ENCODE data around the gene ZNF507. TPM values are rescaled to one million over a fixed set of nuclear protein-coding genes. Genes with fewer than 3 reads are reported as not detected.

ZNF507 gene
- total and polyA plus RNA-seq, 4 donors: 2.9 to 14.1 (median 7.1) TPM

DNA sequence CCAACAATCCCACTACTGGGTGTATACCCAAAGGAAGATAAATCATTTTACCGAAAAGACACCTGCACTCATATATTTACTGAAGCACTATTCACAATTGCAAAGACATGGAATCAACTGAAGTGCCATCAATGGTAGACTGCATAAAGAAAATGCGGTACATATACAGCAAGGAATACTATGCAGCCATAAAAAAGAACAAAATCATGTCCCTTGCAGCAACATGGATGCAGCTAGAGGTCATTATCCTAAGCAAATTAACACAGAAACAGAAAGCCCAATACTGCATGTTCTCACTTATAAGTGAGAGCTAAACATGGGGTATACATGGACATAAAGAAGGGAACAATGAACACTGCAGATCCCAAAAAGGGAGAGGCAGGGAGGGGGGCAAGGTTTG, 2.7 kb upstream of the ZNF507 start:
- DNase-seq (ENCODE audit: low spot score): no peak
- Histone ChIP-seq H3K9me3 (ENCODE audit: control insufficient read depth in 4 of 4, low read length in 3 of 4) (no peaks in the 10 kb centered on the region), H3K27me3 (ENCODE audit: control insufficient read depth in 4 of 4, insufficient read depth in 4 of 4, low read length in 3 of 4) (no peaks in the 10 kb centered on the region), H3K4me1 (ENCODE audit: control insufficient read depth in 4 of 4, insufficient read depth in 4 of 4, low read length in 3 of 4) (peaks cover 5 to 18% (median 16%) of the 10 kb centered on the region in 4 donors), H3K36me3 (ENCODE audit: control insufficient read depth in 4 of 4, insufficient read depth in 3 of 4, low read depth in 1 of 4, low read length in 3 of 4) (no peaks in the 10 kb centered on the region), H3K27ac (ENCODE audit: low read depth in 1 of 2, low read length in 2 of 2) (no peak overlapping the region), H3K4me3 (ENCODE audit: low read depth in 1 of 3, low read length in 3 of 3) (no peak overlapping the region), H3K9ac (ENCODE audit: low read depth in 1 of 2, low read length in 2 of 2) (no peak overlapping the region)
- 97% methylated on average over 2 of the region's 2 CpGs for WGBS
- TF ChIP-seq, protein P1, sequence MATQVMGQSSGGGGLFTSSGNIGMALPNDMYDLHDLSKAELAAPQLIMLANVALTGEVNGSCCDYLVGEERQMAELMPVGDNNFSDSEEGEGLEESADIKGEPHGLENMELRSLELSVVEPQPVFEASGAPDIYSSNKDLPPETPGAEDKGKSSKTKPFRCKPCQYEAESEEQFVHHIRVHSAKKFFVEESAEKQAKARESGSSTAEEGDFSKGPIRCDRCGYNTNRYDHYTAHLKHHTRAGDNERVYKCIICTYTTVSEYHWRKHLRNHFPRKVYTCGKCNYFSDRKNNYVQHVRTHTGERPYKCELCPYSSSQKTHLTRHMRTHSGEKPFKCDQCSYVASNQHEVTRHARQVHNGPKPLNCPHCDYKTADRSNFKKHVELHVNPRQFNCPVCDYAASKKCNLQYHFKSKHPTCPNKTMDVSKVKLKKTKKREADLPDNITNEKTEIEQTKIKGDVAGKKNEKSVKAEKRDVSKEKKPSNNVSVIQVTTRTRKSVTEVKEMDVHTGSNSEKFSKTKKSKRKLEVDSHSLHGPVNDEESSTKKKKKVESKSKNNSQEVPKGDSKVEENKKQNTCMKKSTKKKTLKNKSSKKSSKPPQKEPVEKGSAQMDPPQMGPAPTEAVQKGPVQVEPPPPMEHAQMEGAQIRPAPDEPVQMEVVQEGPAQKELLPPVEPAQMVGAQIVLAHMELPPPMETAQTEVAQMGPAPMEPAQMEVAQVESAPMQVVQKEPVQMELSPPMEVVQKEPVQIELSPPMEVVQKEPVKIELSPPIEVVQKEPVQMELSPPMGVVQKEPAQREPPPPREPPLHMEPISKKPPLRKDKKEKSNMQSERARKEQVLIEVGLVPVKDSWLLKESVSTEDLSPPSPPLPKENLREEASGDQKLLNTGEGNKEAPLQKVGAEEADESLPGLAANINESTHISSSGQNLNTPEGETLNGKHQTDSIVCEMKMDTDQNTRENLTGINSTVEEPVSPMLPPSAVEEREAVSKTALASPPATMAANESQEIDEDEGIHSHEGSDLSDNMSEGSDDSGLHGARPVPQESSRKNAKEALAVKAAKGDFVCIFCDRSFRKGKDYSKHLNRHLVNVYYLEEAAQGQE (IDR thresholded peaks at IDR 0.05): no peak
- no peak for TF ChIP-seq HNF4G (IDR thresholded peaks at IDR 0.05)
- TF ChIP-seq RAD21 (IDR thresholded peaks at IDR 0.05): no peak
- no peak for TF ChIP-seq GABPA (IDR thresholded peaks at IDR 0.05 in 1 of 2, conservative IDR thresholded peaks at IDR 0.05 in 1 of 2)
- no peak for TF ChIP-seq SP1 (IDR thresholded peaks at IDR 0.05)
- TF ChIP-seq FOXA1 (IDR thresholded peaks at IDR 0.05): no peak
- TF ChIP-seq RXRA (IDR thresholded peaks at IDR 0.05): no peak
- TF ChIP-seq, protein P2, sequence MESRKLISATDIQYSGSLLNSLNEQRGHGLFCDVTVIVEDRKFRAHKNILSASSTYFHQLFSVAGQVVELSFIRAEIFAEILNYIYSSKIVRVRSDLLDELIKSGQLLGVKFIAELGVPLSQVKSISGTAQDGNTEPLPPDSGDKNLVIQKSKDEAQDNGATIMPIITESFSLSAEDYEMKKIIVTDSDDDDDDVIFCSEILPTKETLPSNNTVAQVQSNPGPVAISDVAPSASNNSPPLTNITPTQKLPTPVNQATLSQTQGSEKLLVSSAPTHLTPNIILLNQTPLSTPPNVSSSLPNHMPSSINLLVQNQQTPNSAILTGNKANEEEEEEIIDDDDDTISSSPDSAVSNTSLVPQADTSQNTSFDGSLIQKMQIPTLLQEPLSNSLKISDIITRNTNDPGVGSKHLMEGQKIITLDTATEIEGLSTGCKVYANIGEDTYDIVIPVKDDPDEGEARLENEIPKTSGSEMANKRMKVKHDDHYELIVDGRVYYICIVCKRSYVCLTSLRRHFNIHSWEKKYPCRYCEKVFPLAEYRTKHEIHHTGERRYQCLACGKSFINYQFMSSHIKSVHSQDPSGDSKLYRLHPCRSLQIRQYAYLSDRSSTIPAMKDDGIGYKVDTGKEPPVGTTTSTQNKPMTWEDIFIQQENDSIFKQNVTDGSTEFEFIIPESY (IDR thresholded peaks at IDR 0.05): no peak
- TF ChIP-seq YY1 (IDR thresholded peaks at IDR 0.05): no peak
- TF ChIP-seq, protein P3, sequence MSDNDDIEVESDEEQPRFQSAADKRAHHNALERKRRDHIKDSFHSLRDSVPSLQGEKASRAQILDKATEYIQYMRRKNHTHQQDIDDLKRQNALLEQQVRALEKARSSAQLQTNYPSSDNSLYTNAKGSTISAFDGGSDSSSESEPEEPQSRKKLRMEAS (IDR thresholded peaks at IDR 0.05): no peak
- no peak for TF ChIP-seq HNF4A (conservative IDR thresholded peaks at IDR 0.05)
- TF ChIP-seq TAF1 (conservative IDR thresholded peaks at IDR 0.05): no peak
- TF ChIP-seq JUND (IDR thresholded peaks at IDR 0.05): no peak

DNA sequence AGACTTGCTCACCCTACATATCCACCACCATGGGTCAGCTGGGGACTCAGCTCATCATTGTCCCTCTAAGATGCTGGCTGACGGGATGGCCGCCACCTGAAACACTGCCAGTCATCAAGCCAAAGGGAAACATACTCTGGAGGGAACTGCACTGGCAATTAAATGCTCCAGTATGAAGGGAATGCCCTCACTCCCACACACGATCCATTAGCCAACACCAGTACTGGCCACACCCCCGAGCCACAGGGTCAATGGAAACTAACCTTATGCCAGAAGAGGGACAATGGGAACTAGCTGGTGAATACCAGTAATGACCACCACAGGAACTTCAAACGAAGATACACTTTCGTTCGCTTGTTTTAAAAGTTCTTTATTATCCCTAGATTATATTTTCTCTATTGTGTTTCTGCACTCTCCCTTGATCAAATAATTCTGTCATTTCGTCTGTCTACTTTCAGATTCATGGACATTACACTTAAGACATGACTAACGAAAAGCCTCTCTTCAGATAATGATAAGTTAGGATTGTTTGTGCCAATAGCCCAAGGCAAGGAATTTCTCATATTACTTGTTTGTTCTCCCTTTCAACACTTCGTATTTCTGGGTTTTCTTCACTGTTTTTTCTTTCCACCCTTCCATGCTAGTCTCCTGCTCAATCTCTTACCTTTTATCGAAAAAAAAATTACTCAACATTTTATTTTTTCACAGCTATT, 1.7 kb upstream of the ZNF507 start:
- Histone ChIP-seq H3K9me3 (ENCODE audit: control insufficient read depth in 4 of 4, low read length in 3 of 4) (no peaks in the 10 kb centered on the region), H3K27ac (ENCODE audit: low read depth in 1 of 2, low read length in 2 of 2) (no peak overlapping the region), H3K27me3 (ENCODE audit: control insufficient read depth in 4 of 4, insufficient read depth in 4 of 4, low read length in 3 of 4) (no peaks in the 10 kb centered on the region), H3K4me3 (ENCODE audit: low read depth in 1 of 3, low read length in 3 of 3) (no peak overlapping the region), H3K36me3 (ENCODE audit: control insufficient read depth in 4 of 4, insufficient read depth in 3 of 4, low read depth in 1 of 4, low read length in 3 of 4) (peaks cover 0 to under 1% (median 0%) of the 10 kb centered on the region in 4 donors), H3K9ac (ENCODE audit: low read depth in 1 of 2, low read length in 2 of 2) (no peak overlapping the region), H3K4me1 (ENCODE audit: control insufficient read depth in 4 of 4, insufficient read depth in 4 of 4, low read length in 3 of 4) (peaks cover 5 to 22% (median 17%) of the 10 kb centered on the region in 4 donors)
- 79% methylated on average over 11 of the region's 11 CpGs for WGBS
- TF ChIP-seq, protein P4, sequence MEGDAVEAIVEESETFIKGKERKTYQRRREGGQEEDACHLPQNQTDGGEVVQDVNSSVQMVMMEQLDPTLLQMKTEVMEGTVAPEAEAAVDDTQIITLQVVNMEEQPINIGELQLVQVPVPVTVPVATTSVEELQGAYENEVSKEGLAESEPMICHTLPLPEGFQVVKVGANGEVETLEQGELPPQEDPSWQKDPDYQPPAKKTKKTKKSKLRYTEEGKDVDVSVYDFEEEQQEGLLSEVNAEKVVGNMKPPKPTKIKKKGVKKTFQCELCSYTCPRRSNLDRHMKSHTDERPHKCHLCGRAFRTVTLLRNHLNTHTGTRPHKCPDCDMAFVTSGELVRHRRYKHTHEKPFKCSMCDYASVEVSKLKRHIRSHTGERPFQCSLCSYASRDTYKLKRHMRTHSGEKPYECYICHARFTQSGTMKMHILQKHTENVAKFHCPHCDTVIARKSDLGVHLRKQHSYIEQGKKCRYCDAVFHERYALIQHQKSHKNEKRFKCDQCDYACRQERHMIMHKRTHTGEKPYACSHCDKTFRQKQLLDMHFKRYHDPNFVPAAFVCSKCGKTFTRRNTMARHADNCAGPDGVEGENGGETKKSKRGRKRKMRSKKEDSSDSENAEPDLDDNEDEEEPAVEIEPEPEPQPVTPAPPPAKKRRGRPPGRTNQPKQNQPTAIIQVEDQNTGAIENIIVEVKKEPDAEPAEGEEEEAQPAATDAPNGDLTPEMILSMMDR (IDR thresholded peaks at IDR 0.05; ENCODE audit: low read depth, low read length, missing input control): no peak
- TF ChIP-seq YY1 (IDR thresholded peaks at IDR 0.05) (no peak), SP1 (IDR thresholded peaks at IDR 0.05) (no peak)
- DNase-seq (ENCODE audit: low spot score): no peak

Data from liver (tissue), 9 donors.